HG03139 (cell line): ENCODE measurements around the gene ACACA.

Experiments used
- ATAC-seq: cut with Tn5 transposase; IDR thresholded peaks from one replicate; pipeline ENCODE4 v1.9.1; 2021; ENCODE audit not compliant: unreplicated experiment

ACACA gene

GRCh38 chr17:37142294-37142896 lies 264.2 kb downstream of the ACACA start:
- no peak for ATAC-seq

GRCh38 chr17:37138571-37139120 lies 268.0 kb downstream of the ACACA start:
- no peak for ATAC-seq

- no peak for ATAC-seq
These were observed 268.6 kb downstream of the ACACA start for GRCh38 chr17:37137906-37138514.

- ATAC-seq: no peak
These were observed 269.5 kb downstream of the ACACA start for GRCh38 chr17:37137070-37137610.

GRCh38 chr17:37135576-37135975 lies 271.1 kb downstream of the ACACA start:
- no peak for ATAC-seq

- ATAC-seq: no peak
These were observed 272.6 kb downstream of the ACACA start for GRCh38 chr17:37134050-37134449.

- no peak for ATAC-seq
These were observed 273.5 kb downstream of the ACACA start for GRCh38 chr17:37133136-37133535.

- ATAC-seq: no peak
These were observed 274.7 kb downstream of the ACACA start for GRCh38 chr17:37131669-37132611.

- no peak for ATAC-seq
These were observed 275.6 kb downstream of the ACACA start for GRCh38 chr17:37130984-37131446.

- ATAC-seq: no peak
These were observed 281.8 kb downstream of the ACACA start for GRCh38 chr17:37124821-37125173.

GRCh38 chr17:37123941-37124820 lies 282.5 kb downstream of the ACACA start:
- no peak for ATAC-seq

- no peak for ATAC-seq
These were observed 283.2 kb downstream of the ACACA start for GRCh38 chr17:37123386-37123785.

- no peak for ATAC-seq
These were observed 285.0 kb downstream of the ACACA start for GRCh38 chr17:37121616-37122015.

- ATAC-seq: no peak
These were observed 288.1 kb downstream of the ACACA start for GRCh38 chr17:37118366-37119137.

- ATAC-seq: no peak
These were observed 289.1 kb downstream of the ACACA start for GRCh38 chr17:37117373-37118142.

GRCh38 chr17:37116671-37117185 lies 289.9 kb downstream of the ACACA start:
- ATAC-seq: no peak

- no peak for ATAC-seq
These were observed 295.3 kb downstream of the ACACA start for GRCh38 chr17:37111329-37111728.

- ATAC-seq: no peak
These were observed 295.9 kb downstream of the ACACA start for GRCh38 chr17:37110746-37111145.
